KMS-11 (cell line): Measurements from ENCODE around the gene FBXL22.

Experiments
- H2AFZ ChIP-seq: fragments of 200-600 bp; sonication (generic); 2 replicates; pipeline ENCODE4 v1.6.1; 2016; ENCODE audit warnings: antibody characterized with exemption, mixed run types, low read depth
- H3K27ac ChIP-seq: fragments of 200-600 bp; sonication (generic); 2 replicates; pipeline ENCODE4 v1.6.1; 2016; ENCODE audit warnings: mild to moderate bottlenecking, mixed run types
- H3K27me3 ChIP-seq: fragments of 200-600 bp; sonication (generic); 2 replicates; pipeline ENCODE4 v1.6.1; 2017; ENCODE audit warnings: mild to moderate bottlenecking, low read depth, mixed run types, moderate library complexity; ENCODE audit not compliant: insufficient read depth
- H3K36me3 ChIP-seq: fragments of 200-600 bp; sonication (generic); 2 replicates; pipeline ENCODE4 v1.6.1; 2017; ENCODE audit warnings: mild to moderate bottlenecking, mixed run types; ENCODE audit not compliant: insufficient read depth
- H3K4me1 ChIP-seq: fragments of 200-600 bp; sonication (generic); 2 replicates; pipeline ENCODE4 v1.6.1; 2016; ENCODE audit warnings: mild to moderate bottlenecking, low read depth, mixed run types; ENCODE audit not compliant: poor library complexity, severe bottlenecking
- H3K4me2 ChIP-seq: fragments of 200-600 bp; sonication (generic); 2 replicates; pipeline ENCODE4 v1.7.0; 2016; ENCODE audit warnings: mild to moderate bottlenecking, mixed run types
- H3K4me3 ChIP-seq: fragments of 200-600 bp; sonication (generic); IDR thresholded peaks from 2 replicates; pipeline ENCODE4 v1.6.1; 2017; ENCODE audit warnings: low read depth, low read length, mixed read lengths; ENCODE audit not compliant: insufficient read depth
- H3K79me2 ChIP-seq: fragments of 200-600 bp; sonication (generic); 2 replicates; pipeline ENCODE4 v1.6.1; 2016; ENCODE audit warnings: low read depth, mixed run types; ENCODE audit not compliant: insufficient read depth
- H3K9ac ChIP-seq: fragments of 200-600 bp; sonication (generic); 2 replicates; pipeline ENCODE4 v1.6.1; 2016; ENCODE audit warnings: mild to moderate bottlenecking, mixed run types
- H4K20me1 ChIP-seq: fragments of 200-600 bp; sonication (generic); 2 replicates; pipeline ENCODE4 v1.6.1; 2016; ENCODE audit warnings: mild to moderate bottlenecking, mixed run types; ENCODE audit not compliant: insufficient read depth
- CTCF ChIP-seq: fragments of 200-600 bp; sonication (generic); conservative IDR thresholded peaks from 2 replicates; pipeline ENCODE4 v1.6.1; 2017; ENCODE audit warnings: low read depth, mild to moderate bottlenecking, antibody characterized with exemption, low read length, moderate library complexity, mixed read lengths

Gene FBXL22

DNA sequence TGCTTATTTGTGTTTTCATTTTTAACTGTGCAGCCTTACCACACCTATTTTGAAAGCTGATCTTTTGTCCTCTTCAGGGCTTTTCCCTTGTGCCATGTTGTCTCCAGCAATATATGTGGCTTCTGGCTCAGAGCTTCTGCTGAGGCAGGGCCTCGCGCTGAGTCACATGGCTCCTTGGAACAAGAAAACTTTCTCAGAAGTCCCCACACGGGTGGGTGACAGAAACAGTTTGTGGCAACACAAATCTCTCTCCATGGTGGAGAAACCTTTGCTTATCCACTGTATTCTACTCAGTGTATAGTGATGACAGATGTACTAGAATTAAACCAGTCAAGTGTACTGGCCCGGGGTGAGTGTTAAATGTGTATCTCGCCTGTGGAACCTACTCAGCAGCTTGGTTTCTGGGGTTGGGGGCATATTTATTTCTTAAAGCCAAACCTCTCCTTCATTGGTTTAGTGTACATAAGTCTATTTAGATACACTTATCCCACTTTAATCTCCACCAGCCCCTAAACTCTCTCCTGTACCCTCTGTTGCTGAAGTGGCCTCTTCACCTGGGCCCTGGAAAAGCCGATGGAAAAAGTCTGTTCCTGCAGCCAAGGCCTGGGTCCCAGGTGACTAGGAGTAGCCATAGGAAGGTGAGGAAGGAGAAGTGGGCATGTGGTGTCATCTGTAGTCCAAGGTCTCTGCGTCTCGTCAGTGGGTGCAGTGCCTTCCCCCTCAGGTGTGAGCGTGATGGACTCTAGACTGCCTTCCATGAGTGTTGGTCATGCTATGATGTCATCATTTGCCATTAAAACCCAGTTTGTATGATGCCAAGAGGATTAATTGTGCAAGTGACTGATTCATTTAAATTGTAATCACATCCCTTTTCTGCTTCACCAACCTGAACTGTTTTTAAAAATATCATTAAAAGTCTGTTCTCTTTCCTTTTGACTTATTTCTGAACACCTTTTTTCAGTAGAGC is 3.2 kb upstream of the FBXL22 start:
- no peak overlapping the region for H3K4me3 ChIP-seq
- H4K20me1 ChIP-seq: no peaks in the 10 kb centered on the region
- H2AFZ ChIP-seq: no peak overlapping the region
- TF ChIP-seq CTCF: no peak
- no peaks in the 10 kb centered on the region for H3K27me3 ChIP-seq
- no peak overlapping the region for H3K27ac ChIP-seq
- no peaks in the 10 kb centered on the region for H3K79me2 ChIP-seq
- no peak overlapping the region for H3K9ac ChIP-seq
- no peaks in the 10 kb centered on the region for H3K36me3 ChIP-seq
- no peak overlapping the region for H3K4me2 ChIP-seq
- H3K4me1 ChIP-seq: peaks cover 15% of the 10 kb centered on the region

- Histone ChIP-seq H3K79me2 (no peaks in the 10 kb centered on the region), H3K4me1 (peaks cover 19% of the 10 kb centered on the region), H3K36me3 (no peaks in the 10 kb centered on the region), H2AFZ (no peak overlapping the region), H3K4me2 (no peak overlapping the region), H3K27ac (no peak overlapping the region), H3K4me3 (no peak overlapping the region), H3K27me3 (no peaks in the 10 kb centered on the region), H4K20me1 (no peaks in the 10 kb centered on the region), H3K9ac (no peak overlapping the region)
- TF ChIP-seq CTCF: no peak
Measured at GRCh38 chr15:63595065-63595464, 2.1 kb upstream of the FBXL22 start.

DNA sequence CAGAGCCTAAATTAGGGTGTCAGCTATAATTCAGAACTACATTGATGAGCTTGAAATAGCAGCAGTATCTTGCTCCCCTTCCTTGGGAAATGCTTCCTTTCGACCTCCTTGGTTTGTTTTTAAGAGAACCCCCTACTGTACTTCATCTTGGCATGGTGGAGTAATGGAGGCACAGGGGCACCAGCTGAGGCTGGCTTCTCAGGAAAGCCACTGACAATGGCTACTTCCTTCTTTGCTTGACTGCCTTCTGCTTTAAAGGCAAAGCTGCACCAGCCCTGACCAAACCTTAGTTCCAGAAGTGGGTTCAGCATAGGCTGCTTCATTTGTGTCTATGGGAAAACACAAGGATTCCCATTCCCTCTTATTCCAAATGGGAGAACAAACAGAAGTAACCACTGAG is 1.5 kb upstream of the FBXL22 start:
- Histone ChIP-seq H3K36me3 (no peaks in the 10 kb centered on the region), H2AFZ (no peak overlapping the region), H3K4me1 (peaks cover 19% of the 10 kb centered on the region), H4K20me1 (no peaks in the 10 kb centered on the region), H3K79me2 (no peaks in the 10 kb centered on the region), H3K27ac (no peak overlapping the region), H3K4me3 (no peak overlapping the region), H3K4me2 (no peak overlapping the region), H3K9ac (no peak overlapping the region), H3K27me3 (no peaks in the 10 kb centered on the region)
- no peak for TF ChIP-seq CTCF

DNA sequence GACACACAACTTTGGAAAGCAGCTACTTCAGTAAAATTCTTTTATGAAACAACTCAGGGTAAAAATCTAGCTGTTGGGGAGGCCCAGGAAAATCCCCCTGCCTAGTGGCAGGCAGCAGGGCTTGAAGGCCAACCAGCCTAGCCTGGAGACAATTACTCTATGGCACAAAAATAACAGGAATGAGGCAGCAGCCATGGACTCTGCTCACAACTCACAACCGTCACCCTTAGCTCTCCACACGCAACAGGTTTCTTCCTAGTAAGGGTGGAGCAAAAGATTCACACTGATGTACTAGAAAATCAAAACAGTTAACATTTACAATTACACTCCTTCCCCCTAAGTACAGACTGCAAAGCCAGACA is 530 bp upstream of the FBXL22 start:
- no peak overlapping the region for H3K4me3 ChIP-seq
- no peaks in the 10 kb centered on the region for H3K27me3 ChIP-seq
- H3K27ac ChIP-seq: no peak overlapping the region
- no peaks in the 10 kb centered on the region for H4K20me1 ChIP-seq
- no peak overlapping the region for H2AFZ ChIP-seq
- H3K9ac ChIP-seq: no peak overlapping the region
- no peaks in the 10 kb centered on the region for H3K36me3 ChIP-seq
- TF ChIP-seq CTCF: no peak
- no peaks in the 10 kb centered on the region for H3K79me2 ChIP-seq
- peaks cover 19% of the 10 kb centered on the region for H3K4me1 ChIP-seq
- H3K4me2 ChIP-seq: no peak overlapping the region
